GM23248 (cell line): ENCODE data around the gene LILRA5. TPM values are rescaled to one million over a fixed set of nuclear protein-coding genes. Genes with fewer than 3 reads are reported as not detected.
"Not testable (repeated sequence)": the region's sequence is repeated elsewhere in the genome, so short reads cannot be mapped to it uniquely, and the experiment has no call there.

Source experiments
- DNase-seq: peaks from one replicate; pipeline ENCODE4 v3.0.0-alpha.2; 2015
- H2AFZ ChIP-seq: fragments of 200-600 bp; sonication (generic); 2 replicates; pipeline ENCODE4 v1.6.1; 2016; ENCODE audit warnings: antibody characterized with exemption
- H3F3A ChIP-seq: fragments of 200-600 bp; sonication (generic); 2 replicates; pipeline ENCODE4 v1.6.1; 2016; ENCODE audit warnings: mild to moderate bottlenecking, antibody characterized with exemption, mixed run types; ENCODE audit not compliant: insufficient read depth
- H3K27ac ChIP-seq: fragments of 200-600 bp; sonication (generic); 2 replicates; pipeline ENCODE4 v1.5.1; 2016; ENCODE audit warnings: mild to moderate bottlenecking
- H3K27me3 ChIP-seq: fragments of 200-600 bp; sonication (generic); replicated peaks from 2 replicates; pipeline ENCODE4 v1.6.1; 2016; ENCODE audit warnings: mild to moderate bottlenecking; ENCODE audit not compliant: insufficient read depth
- H3K36me3 ChIP-seq: fragments of 200-600 bp; sonication (generic); 2 replicates; pipeline ENCODE4 v1.6.1; 2016; ENCODE audit warnings: low read depth, mild to moderate bottlenecking
- H3K4me1 ChIP-seq: fragments of 200-600 bp; sonication (generic); 2 replicates; pipeline ENCODE4 v1.6.1; 2016; ENCODE audit warnings: mild to moderate bottlenecking; ENCODE audit not compliant: insufficient read depth
- H3K4me2 ChIP-seq: fragments of 200-600 bp; sonication (generic); one replicate; pipeline ENCODE4 v1.6.1; 2016; ENCODE audit warnings: mild to moderate bottlenecking; ENCODE audit not compliant: unreplicated experiment
- H3K4me3 ChIP-seq: fragments of 200-600 bp; sonication (generic); 2 replicates; pipeline ENCODE4 v1.5.1; 2016; ENCODE audit warnings: mild to moderate bottlenecking
- H3K79me2 ChIP-seq: fragments of 200-600 bp; sonication (generic); 2 replicates; pipeline ENCODE4 v1.6.1; 2016; ENCODE audit warnings: mild to moderate bottlenecking; ENCODE audit not compliant: insufficient read depth
- H3K9ac ChIP-seq: fragments of 200-600 bp; sonication (generic); 2 replicates; pipeline ENCODE4 v1.6.1; 2016; ENCODE audit warnings: mild to moderate bottlenecking
- H3K9me2 ChIP-seq: fragments of 200-600 bp; sonication (generic); 2 replicates; pipeline ENCODE4 v1.6.1; 2016; ENCODE audit warnings: mixed run types, mild to moderate bottlenecking, moderate library complexity; ENCODE audit not compliant: insufficient read depth
- H3K9me3 ChIP-seq: fragments of 200-600 bp; sonication (generic); one replicate; pipeline ENCODE4 v1.6.1; 2017; ENCODE audit warnings: low read depth
- H4K20me1 ChIP-seq: fragments of 200-600 bp; sonication (generic); 2 replicates; pipeline ENCODE4 v1.6.0; 2016; ENCODE audit not compliant: insufficient read depth
- EZH2 ChIP-seq: fragments of 200-600 bp; sonication (generic); IDR thresholded peaks from 2 replicates; pipeline ENCODE4 v1.6.1; 2018; ENCODE audit warnings: antibody characterized with exemption, mild to moderate bottlenecking; ENCODE audit not compliant: insufficient read depth, poor library complexity, severe bottlenecking
- EZH2phosphoT487 ChIP-seq: fragments of 200-600 bp; sonication (generic); IDR thresholded peaks from 2 replicates; pipeline ENCODE4 v1.6.1; 2018; ENCODE audit warnings: antibody characterized with exemption, moderate library complexity, mild to moderate bottlenecking, low read depth; ENCODE audit not compliant: insufficient read depth
- WGBS, 2 experiments: methylation state at CpG; one replicate each; pipeline ENCODE4 v1.1.6; 2015 to 2017; ENCODE audit warnings: low lambda C conversion rate in 2 of 2, low coverage in 1 of 2; ENCODE audit errors: missing lambda C conversion rate in 2 of 2; 5-methylcytosine and 5-hydroxymethylcytosine counted together
- in situ Hi-C: fragments of 300-500 bp; cut with MboI; formaldehyde crosslinking; loops from 2 replicates; pipeline ENCODE4 v1.15.0; 2020
- polyA plus RNA-seq: library from polyadenylated mRNA; unstranded; fragments of >200 nt; fragmentation: Nextera tagmentation; extraction: Ambion mirVana; gene quantifications from 2 replicates; pipeline ENCODE4 v1.2.1, GENCODE V29; 2016
- total RNA-seq: library from RNA; depleted of rRNA; stranded (reverse); fragments of >200 nt; shearing (Covaris generic); gene quantifications from 2 replicates; pipeline ENCODE4 v1.2.3, GENCODE V29; 2014

The LILRA5 gene
- total and polyA plus RNA-seq, 2 experiments from 2014 or later: not detected

DNA sequence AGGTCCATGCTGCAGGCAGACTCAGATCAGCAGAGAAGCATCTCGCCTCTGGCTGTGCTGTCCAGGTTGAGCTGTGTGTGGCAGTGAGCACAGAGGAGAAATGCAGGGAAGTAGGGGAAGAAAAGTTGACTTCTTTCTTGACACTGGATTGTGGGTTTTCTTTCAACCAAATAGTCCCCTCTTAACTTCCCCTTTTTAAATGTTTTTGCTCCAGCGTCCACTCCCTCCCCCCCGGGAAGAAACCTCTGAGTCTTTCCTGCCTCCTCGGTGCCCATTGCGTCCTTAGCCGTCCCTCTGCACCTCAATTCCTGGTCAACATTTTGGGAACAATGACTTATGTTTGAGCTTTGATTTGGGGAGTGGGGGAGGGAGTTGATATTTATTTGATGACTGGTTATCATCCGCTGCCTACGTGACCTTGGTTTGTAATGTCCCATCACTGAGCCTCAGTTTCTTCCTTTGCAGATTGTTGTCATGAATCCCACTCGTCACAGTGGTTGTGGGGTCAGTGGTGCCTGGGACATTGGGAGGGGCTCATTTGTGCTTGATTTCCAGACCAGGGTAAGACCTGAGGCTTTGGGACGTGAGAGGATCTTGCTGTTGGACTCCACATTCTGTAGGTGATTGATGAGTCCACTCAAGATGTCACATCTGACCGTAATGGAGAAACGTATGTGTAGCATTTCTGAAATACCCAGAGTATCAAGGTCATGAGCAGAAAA lies 31.8 kb downstream of the LILRA5 start, which contains the start of gene LILRB2:
Gene LILRB2, minus strand, starts transcription at position 104 of the 722 bp plus-strand sequence. CDS start 614 bp downstream, outside the sequence.
- Histone ChIP-seq H3K9ac (no peak within 1 kb of the TSS), H4K20me1 (no peaks in the 10 kb centered on the region), H3K4me2 (no peak within 1 kb of the TSS), H3F3A (no peaks in the 10 kb centered on the region), H2AFZ (no peak within 1 kb of the TSS), H3K27ac (no peak within 1 kb of the TSS), H3K9me3 (no peaks in the 10 kb centered on the region), H3K9me2 (no peaks in the 10 kb centered on the region), H3K4me1 (no peaks in the 10 kb centered on the region), H3K36me3 (no peaks in the 10 kb centered on the region), H3K27me3 (peaks cover 4% of the 10 kb centered on the region), H3K79me2 (no peaks in the 10 kb centered on the region), H3K4me3 (no peak within 1 kb of the TSS)
- TF ChIP-seq EZH2: no peak
- TF ChIP-seq EZH2phosphoT487: no peak
- in situ Hi-C loops: no loop called here
- 42 to 47% methylated on average over 12 of the region's 12 CpGs for WGBS, 2 experiments
- no peak for DNase-seq

DNA sequence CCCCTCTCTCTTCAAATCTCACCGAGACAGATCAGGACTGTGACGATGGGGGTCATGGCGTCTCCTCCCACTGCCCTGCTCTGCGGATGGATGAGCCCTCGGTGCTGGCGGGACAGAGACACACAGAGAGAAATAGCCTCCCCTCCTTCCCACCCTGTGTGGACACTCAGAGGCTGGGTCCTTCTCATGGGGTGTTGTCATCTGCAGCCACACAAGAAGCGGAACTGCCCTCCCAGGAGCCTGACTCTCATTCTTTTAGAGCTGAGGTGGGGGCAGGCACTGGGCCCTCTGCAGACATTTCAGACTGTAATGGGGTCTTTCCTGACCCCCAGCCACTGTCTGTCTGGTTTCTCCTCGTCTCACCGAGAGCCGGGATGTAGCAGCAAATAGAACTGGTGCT lies 32.5 kb downstream of the LILRA5 start:
- H3K79me2 ChIP-seq, H3K9me3 ChIP-seq, H2AFZ ChIP-seq, H3K4me3 ChIP-seq, H3K27ac ChIP-seq, H4K20me1 ChIP-seq, H3K27me3 ChIP-seq, H3K4me1 ChIP-seq, in situ Hi-C loops, H3K9ac ChIP-seq, DNase-seq, H3K4me2 ChIP-seq, H3F3A ChIP-seq, H3K36me3 ChIP-seq, H3K9me2 ChIP-seq: not testable (repeated sequence)
- WGBS, 2 experiments: 29% methylated on average over 7 to 10 of the region's 10 CpGs

DNA sequence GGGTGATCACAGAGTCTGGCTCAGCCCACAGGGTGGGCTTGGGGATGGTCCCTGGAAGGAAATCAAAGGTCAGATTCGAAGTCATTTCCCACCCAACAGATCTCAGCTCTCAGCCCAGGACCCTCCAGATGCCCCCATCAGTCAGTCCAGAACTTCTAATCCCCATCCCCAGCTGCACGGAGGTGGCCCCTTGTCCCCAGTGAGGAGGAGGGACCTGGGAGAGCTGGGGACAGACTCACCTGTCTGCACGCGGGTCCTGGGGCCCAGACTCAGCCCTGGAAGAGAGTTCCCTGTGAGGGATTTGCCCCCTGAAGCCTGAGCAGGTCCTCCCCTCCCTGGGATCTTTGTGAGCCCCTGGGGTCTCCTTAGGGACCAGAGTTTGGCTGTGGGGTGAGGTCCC lies 32.9 kb downstream of the LILRA5 start:
- H3F3A ChIP-seq, H3K9me3 ChIP-seq, H3K4me3 ChIP-seq, H3K79me2 ChIP-seq, H2AFZ ChIP-seq, DNase-seq, H3K9me2 ChIP-seq, H3K27me3 ChIP-seq, H3K27ac ChIP-seq, H3K36me3 ChIP-seq, H3K4me2 ChIP-seq, H4K20me1 ChIP-seq, in situ Hi-C loops, H3K9ac ChIP-seq, H3K4me1 ChIP-seq: not testable (repeated sequence)
- 5 to 13% methylated on average over 4 of the region's 4 CpGs for WGBS, 2 experiments

DNA sequence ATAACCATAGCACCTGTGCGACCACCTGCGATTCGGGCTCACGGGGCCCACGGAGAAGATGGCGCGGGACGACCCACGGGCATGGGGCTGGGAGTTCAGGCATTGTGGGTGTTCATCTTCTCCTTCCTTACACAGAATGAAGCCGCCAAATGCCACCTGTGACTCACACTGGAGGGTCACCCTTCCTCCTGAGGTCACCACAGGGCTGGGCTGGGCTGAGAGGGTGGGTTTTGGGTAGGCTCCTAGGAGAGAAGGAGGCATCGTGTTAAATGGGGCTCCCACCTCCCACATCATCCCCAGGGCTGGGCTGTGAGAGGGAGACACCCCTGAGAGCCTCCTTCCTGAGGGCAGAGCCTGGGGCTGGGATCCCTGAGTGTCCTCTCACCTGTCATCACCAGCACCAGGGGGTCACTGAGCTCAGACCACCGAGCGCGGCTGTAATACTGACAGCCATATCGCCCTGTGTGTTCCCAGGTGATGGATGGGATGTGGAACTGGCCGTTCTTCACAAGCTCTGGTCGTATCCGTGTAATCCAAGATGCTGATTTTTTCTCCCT lies 33.5 kb downstream of the LILRA5 start:
- in situ Hi-C loops: no loop called here
- Histone ChIP-seq H3K4me2 (no peak overlapping the region), H3K9me2 (no peaks in the 10 kb centered on the region), H4K20me1 (no peaks in the 10 kb centered on the region), H3K36me3 (no peaks in the 10 kb centered on the region), H3K79me2 (no peaks in the 10 kb centered on the region), H3K4me3 (no peak overlapping the region), H3K9ac (no peak overlapping the region), H3K27ac (no peak overlapping the region), H3K9me3 (no peaks in the 10 kb centered on the region), H3K4me1 (no peaks in the 10 kb centered on the region), H2AFZ (no peak overlapping the region), H3F3A (no peaks in the 10 kb centered on the region), H3K27me3 (peaks cover under 1% of the 10 kb centered on the region)
- WGBS, 2 experiments: 36 to 43% methylated on average over 18 of the region's 18 CpGs
- no peak for TF ChIP-seq EZH2
- no peak for TF ChIP-seq EZH2phosphoT487
- no peak for DNase-seq

DNA sequence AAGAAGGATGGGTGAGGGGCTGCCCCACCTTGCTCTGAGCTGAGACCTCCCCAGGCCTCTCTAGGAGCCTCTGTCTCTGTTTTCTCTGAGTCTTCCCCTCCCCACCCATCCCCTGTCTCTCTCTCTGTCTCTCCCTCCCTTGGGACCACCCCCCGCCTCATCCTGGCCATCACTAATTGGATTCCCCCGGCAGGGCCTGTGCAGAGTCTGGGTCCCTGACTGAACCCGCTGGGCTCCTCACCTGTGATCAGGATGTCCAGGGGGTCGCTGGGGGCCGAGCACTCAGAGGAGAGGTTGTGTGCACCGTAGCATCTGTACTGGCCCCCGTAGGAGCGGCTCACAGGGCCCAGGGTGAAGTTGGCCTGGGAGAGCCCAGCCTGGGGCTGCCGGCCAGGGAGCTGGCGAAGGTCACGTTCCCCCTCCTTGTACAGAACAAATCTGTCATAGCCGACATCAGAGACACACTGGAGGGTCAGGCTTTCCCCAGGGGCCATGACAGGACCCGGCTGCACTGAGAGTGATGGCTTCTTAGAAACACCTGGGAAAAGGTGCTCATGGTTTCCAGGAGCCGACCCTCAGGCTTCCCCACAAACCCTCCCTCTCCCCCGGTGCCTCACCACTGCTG lies 34.3 kb downstream of the LILRA5 start:
- H3K9ac ChIP-seq, H2AFZ ChIP-seq, H3K9me3 ChIP-seq, H3K4me2 ChIP-seq, H3K27me3 ChIP-seq, H3K9me2 ChIP-seq, H3K36me3 ChIP-seq, H3K4me3 ChIP-seq, H3K4me1 ChIP-seq, H3K27ac ChIP-seq, DNase-seq, in situ Hi-C loops, H4K20me1 ChIP-seq, H3F3A ChIP-seq, H3K79me2 ChIP-seq: not testable (repeated sequence)
- WGBS, 2 experiments: 26 to 36% methylated on average over 9 to 15 of the region's 15 CpGs

DNA sequence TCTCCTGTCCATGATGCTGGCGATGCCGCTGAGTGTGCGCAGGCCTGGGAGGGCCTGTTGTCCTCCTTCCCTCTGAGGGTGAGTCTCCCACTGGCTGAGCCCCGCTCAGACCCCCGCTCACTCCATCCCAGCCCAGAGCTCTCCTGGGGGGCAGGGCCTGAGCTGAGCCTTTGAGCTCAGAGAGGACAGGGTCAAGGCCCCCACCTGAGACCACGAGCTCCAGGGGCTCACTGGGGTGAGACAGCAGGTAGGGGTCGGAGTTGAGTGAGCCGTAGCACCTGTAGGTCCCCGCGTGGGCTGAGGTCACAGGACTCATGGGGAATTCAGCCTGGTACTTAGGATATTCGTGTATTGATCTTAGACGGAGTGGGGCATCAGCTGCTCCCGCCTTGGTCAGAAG lies 34.9 kb downstream of the LILRA5 start:
- DNase-seq, in situ Hi-C loops: not testable (repeated sequence)
- WGBS, 2 experiments: 51 to 59% methylated on average over 13 of the region's 13 CpGs

DNA sequence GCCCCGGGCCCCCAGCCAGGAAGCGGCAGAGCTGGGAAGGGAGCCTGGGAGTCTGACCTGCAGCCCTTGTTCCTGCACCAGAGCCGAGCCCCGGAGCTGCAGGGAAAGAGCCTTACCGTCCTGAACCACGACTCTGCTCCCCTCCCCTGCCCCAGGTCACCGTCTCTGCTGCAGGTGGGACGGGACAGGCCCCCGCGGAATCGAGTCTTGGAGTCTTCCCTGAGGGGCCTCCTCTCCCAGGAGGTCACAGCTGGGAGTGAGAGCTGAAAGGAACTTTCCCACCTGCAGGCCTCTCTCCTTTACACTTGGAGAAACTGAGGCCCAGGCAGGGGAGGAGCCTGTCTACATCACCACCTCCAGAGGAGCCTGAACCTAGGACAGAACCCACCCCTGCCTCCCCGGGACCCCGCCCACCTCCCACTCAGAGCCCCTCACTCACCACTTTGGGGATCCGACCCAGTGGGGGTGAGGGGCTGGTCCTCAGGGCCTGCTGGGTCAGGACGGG lies 35.8 kb downstream of the LILRA5 start:
- H3K79me2 ChIP-seq, H3F3A ChIP-seq, H3K4me2 ChIP-seq, H3K9me3 ChIP-seq, DNase-seq, H3K27ac ChIP-seq, H2AFZ ChIP-seq, H3K4me1 ChIP-seq, H3K9me2 ChIP-seq, H3K9ac ChIP-seq, H3K36me3 ChIP-seq, H3K27me3 ChIP-seq, H4K20me1 ChIP-seq, in situ Hi-C loops, H3K4me3 ChIP-seq: not testable (repeated sequence)
- WGBS, 2 experiments: 38 to 51% methylated on average over 9 to 14 of the region's 15 CpGs

More for the DNA sequence above, 34.9 kb downstream of the LILRA5 start:
- not testable (repeated sequence) for H3K27ac ChIP-seq, H3K9ac ChIP-seq, H3K27me3 ChIP-seq, H3K79me2 ChIP-seq, H3K9me2 ChIP-seq, H3K4me2 ChIP-seq, H3K4me3 ChIP-seq, H3K9me3 ChIP-seq, H3F3A ChIP-seq, H3K36me3 ChIP-seq, H2AFZ ChIP-seq, H3K4me1 ChIP-seq, H4K20me1 ChIP-seq
